ENCODE measurements around the gene TAF11L6. TPM values are rescaled to one million over a fixed set of nuclear protein-coding genes. Genes with fewer than 3 reads are reported as not detected.

The TAF11L6 gene
- total RNA-seq, 1 donor from 2014 or later, result not detected

Other genes starting within 250 kb of the TAF11L6 start
- not detected in 2 replicates for gene TAF11L2, start 30.4 kb upstream of the TAF11L6 start, total RNA-seq
- gene TAF11L3, start 10.3 kb upstream of the TAF11L6 start, total RNA-seq, result not detected in 2 replicates
- not detected in 2 replicates for gene TAF11L4, start 6.9 kb upstream of the TAF11L6 start, total RNA-seq
- not detected in 2 replicates for gene TAF11L5, start 3.4 kb upstream of the TAF11L6 start, total RNA-seq
- not detected in 2 replicates for gene TAF11L7, start 57.1 kb downstream of the TAF11L6 start, total RNA-seq
- not detected in 2 replicates for gene TAF11L8, start 62.3 kb downstream of the TAF11L6 start, total RNA-seq
- not detected in 2 replicates for gene TAF11L9, start 65.7 kb downstream of the TAF11L6 start, total RNA-seq
- not detected in 2 replicates for gene TAF11L10, start 69.2 kb downstream of the TAF11L6 start, total RNA-seq
- not detected in 2 replicates for gene TAF11L11, start 75.5 kb downstream of the TAF11L6 start, total RNA-seq
- gene TAF11L12, start 81.7 kb downstream of the TAF11L6 start, total RNA-seq, result not detected in 2 replicates
- not detected in 2 replicates for gene TAF11L13, start 103.4 kb downstream of the TAF11L6 start, total RNA-seq
- gene TAF11L14, start 105.8 kb downstream of the TAF11L6 start, total RNA-seq, result not detected in 2 replicates

Measured in osteocyte (in vitro differentiated cells).